RWPE1 (cell line): ENCODE data around the gene ACO2.

ENCODE experiments used
- CTCF ChIA-PET: fragments of 350-600 bp; sonication (Branson Sonifier 250); formaldehyde crosslinking; extraction: SDS; loops from one replicate; lab custom pipeline; 2021; lab: Yijun Ruan, JAX
- POLR2A ChIA-PET: fragments of 400-600 bp; formaldehyde crosslinking; extraction: SDS; loops from one replicate; lab custom pipeline; 2020; ENCODE audit warnings: antibody characterized with exemption; ENCODE audit not compliant: low non-redundant PET; lab: Yijun Ruan, JAX
- DNase-seq: peaks from one replicate; pipeline ENCODE4 v3.0.0; 2012; ENCODE audit warnings: low spot score
- H3K27ac ChIP-seq: fragments of 450-650 bp; 2 replicates; pipeline ENCODE4 v1.5.1; 2017
- TF ChIP-seq, protein P1 (sequence below): fragments of 450-650 bp; conservative IDR thresholded peaks from 2 replicates; pipeline ENCODE4 v1.5.1; 2017; ENCODE audit warnings: low read depth, mild to moderate bottlenecking

Gene ACO2

GRCh38 chr22:41488596-41489385, 19.9 kb downstream of the ACO2 start:
- CTCF ChIA-PET = no interaction called here
- H3K27ac ChIP-seq = no peak overlapping the region
- POLR2A ChIA-PET = no interaction called here
- TF ChIP-seq, protein P1, sequence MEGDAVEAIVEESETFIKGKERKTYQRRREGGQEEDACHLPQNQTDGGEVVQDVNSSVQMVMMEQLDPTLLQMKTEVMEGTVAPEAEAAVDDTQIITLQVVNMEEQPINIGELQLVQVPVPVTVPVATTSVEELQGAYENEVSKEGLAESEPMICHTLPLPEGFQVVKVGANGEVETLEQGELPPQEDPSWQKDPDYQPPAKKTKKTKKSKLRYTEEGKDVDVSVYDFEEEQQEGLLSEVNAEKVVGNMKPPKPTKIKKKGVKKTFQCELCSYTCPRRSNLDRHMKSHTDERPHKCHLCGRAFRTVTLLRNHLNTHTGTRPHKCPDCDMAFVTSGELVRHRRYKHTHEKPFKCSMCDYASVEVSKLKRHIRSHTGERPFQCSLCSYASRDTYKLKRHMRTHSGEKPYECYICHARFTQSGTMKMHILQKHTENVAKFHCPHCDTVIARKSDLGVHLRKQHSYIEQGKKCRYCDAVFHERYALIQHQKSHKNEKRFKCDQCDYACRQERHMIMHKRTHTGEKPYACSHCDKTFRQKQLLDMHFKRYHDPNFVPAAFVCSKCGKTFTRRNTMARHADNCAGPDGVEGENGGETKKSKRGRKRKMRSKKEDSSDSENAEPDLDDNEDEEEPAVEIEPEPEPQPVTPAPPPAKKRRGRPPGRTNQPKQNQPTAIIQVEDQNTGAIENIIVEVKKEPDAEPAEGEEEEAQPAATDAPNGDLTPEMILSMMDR = no peak
- DNase-seq = no peak

GRCh38 chr22:41491374-41492100, 22.6 kb downstream of the ACO2 start:
- no peak overlapping the region for H3K27ac ChIP-seq
- TF ChIP-seq, protein P1 = no peak
- POLR2A ChIA-PET = interaction anchor here (0.7 kb wide), 1 partner anchor 11 kb away, joined by 3 read pairs; no protein-coding TSS in a partner anchor
- no peak for DNase-seq
- CTCF ChIA-PET = no interaction called here

DNA sequence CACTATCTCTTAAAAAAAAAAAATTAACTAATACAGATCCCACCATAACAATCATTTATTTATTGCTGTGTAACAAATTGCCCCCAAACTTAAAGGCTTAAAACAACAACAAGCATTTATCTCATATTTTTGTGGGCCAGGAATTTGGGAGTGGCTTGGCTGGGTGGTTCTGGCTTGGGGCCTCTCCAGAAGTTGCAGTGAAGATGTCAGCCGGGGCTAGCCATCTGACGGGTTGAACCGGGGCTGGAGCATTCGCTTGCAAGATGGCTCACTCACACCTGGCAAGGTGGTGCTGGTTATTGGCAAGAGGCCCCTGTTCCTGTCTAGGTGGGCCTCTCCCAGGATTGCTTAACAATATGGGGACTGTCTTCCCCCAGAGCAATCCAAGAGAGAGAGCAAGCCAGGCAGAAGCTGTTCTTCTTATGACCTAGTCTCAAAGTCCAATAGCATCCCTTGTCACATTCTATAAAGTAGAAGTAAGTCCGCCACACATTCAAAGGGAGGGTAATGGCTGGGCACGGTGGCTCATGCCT, 29.5 kb downstream of the ACO2 start:
- ChIA-PET CTCF (no interaction called here), POLR2A (no interaction called here)
- DNase-seq = no peak
- peak overlapping the region; percentile 38 for H3K27ac ChIP-seq
- TF ChIP-seq, protein P1 = no peak

- CTCF ChIA-PET = no interaction called here
Measured at GRCh38 chr22:41499624-41500280, 30.8 kb downstream of the ACO2 start.

DNA sequence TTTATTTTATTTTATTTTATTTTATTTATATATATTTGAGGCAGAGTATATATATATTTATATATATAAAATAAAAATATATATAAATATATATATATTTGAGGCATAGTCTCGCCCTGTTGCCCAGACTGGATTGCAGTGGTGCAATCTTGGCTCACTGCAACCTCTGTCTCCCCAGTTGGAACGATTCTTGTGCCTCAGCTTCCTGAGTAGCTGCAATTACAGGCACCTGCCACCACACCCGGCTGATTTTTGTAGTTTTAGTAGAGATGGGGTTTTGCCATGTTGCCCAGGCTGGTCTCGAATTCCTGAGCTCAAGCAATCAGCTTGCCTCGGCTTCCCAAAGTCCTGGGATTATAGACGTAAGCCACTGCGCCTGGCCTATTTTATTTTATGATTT, 31.4 kb downstream of the ACO2 start:
- ChIA-PET POLR2A (no interaction called here), CTCF (interaction anchor here (0.6 kb wide), 1 partner anchor 10 kb away, joined by 8 read pairs; no protein-coding TSS in a partner anchor)
- peak overlapping the region; percentile 8; the same call in 1 of the 2 replicates for H3K27ac ChIP-seq
- TF ChIP-seq, protein P1 = no peak
- no peak for DNase-seq

More at GRCh38 chr22:41499624-41500280, 30.8 kb downstream of the ACO2 start:
- DNase-seq = no peak
- POLR2A ChIA-PET = interaction anchor here (0.6 kb wide), 1 partner anchor 88 kb away, joined by 7 read pairs; no protein-coding TSS in a partner anchor
- peak overlapping the region; percentile 8; the same call in 1 of the 2 replicates for H3K27ac ChIP-seq
- TF ChIP-seq, protein P1 = no peak

- CTCF ChIA-PET = no interaction called here
- DNase-seq = no peak
- peak overlapping the region; percentile 8 for H3K27ac ChIP-seq
- TF ChIP-seq, protein P1 = no peak
- POLR2A ChIA-PET = no interaction called here
Measured at GRCh38 chr22:41501209-41501608, 32.3 kb downstream of the ACO2 start.
